HG03575 (cell line): ENCODE data around the gene VPS9D1.
"Not testable (repeated sequence)": the region's sequence is repeated elsewhere in the genome, so short reads cannot be mapped to it uniquely, and the experiment has no call there.

Experiments used
- ATAC-seq: cut with Tn5 transposase; IDR thresholded peaks from one replicate; pipeline ENCODE4 v1.9.1; 2021; ENCODE audit not compliant: unreplicated experiment, insufficient number of reproducible peaks, low FRiP score; ENCODE audit errors: extremely low read depth

The VPS9D1 gene

GRCh38 chr16:89672177-89672941, 48.3 kb downstream of the VPS9D1 start:
- no peak for ATAC-seq

GRCh38 chr16:89671565-89671964, 49.1 kb downstream of the VPS9D1 start:
- ATAC-seq: not testable (repeated sequence)

GRCh38 chr16:89670496-89671431, 49.9 kb downstream of the VPS9D1 start:
- ATAC-seq: no peak

- no peak for ATAC-seq
These were observed 50.9 kb downstream of the VPS9D1 start for GRCh38 chr16:89669755-89670154.

GRCh38 chr16:89668790-89669158, 51.9 kb downstream of the VPS9D1 start:
- no peak for ATAC-seq

- no peak for ATAC-seq
These were observed 53.1 kb downstream of the VPS9D1 start for GRCh38 chr16:89667633-89668032.

GRCh38 chr16:89667000-89667399, 53.7 kb downstream of the VPS9D1 start:
- not testable (repeated sequence) for ATAC-seq

- ATAC-seq: not testable (repeated sequence)
These were observed 56.5 kb downstream of the VPS9D1 start for GRCh38 chr16:89664238-89664637.

- ATAC-seq: no peak
These were observed 59.5 kb downstream of the VPS9D1 start for GRCh38 chr16:89661215-89661614.

- no peak for ATAC-seq
These were observed 60.6 kb downstream of the VPS9D1 start for GRCh38 chr16:89660146-89660545.

- no peak for ATAC-seq
These were observed 62.3 kb downstream of the VPS9D1 start for GRCh38 chr16:89658221-89658879.

- no peak for ATAC-seq
These were observed 63.1 kb downstream of the VPS9D1 start, which contains the start of the genes CHMP1A and SPATA33 for GRCh38 chr16:89657442-89658220. Gene CHMP1A (minus strand): TSS chr16:89657708. CDS start chr16:89657588, 120 bp downstream. Gene SPATA33 (plus strand): TSS chr16:89657836. CDS start chr16:89657912, 76 bp downstream.
